Sciatic nerve (tissue), 2 donors: ENCODE data around the gene NCOA6. TPM values are rescaled to one million over a fixed set of nuclear protein-coding genes. Genes with fewer than 3 reads are reported as not detected.
"Not testable (repeated sequence)": the region's sequence is repeated elsewhere in the genome, so short reads cannot be mapped to it uniquely, and the experiment has no call there.

Source experiments
- ATAC-seq: fragments of 200-7000 bp; cut with Tn5 transposase; one replicate; pipeline ENCODE4 v1.9.1; 2020; ENCODE audit warnings: mild to moderate bottlenecking, moderate library complexity
- DNase-seq: peaks from one replicate; pipeline ENCODE4 v3.0.0-alpha.2; 2020; ENCODE audit warnings: low spot score
- intact Hi-C: fragments of 100-400 bp; cut with DNase I; formaldehyde crosslinking; loops from one replicate; pipeline ENCODE4 v1.14.2; 2022
- total RNA-seq: library from RNA; stranded (reverse); fragmentation: NEBNext Ultra II Directional; extraction: Animal tissue kit (Norgen Biotek cat#: 25700); gene quantifications from one replicate; pipeline ENCODE4 v1.2.1, GENCODE V29; 2021
- donor health status: DM: no; HTN: no; CAD: no.
- donor health status: DM: no; HTN: no; CAD: no.

NCOA6 gene
- total RNA-seq, 1 donor from 2014 or later = 30.2 TPM

DNA sequence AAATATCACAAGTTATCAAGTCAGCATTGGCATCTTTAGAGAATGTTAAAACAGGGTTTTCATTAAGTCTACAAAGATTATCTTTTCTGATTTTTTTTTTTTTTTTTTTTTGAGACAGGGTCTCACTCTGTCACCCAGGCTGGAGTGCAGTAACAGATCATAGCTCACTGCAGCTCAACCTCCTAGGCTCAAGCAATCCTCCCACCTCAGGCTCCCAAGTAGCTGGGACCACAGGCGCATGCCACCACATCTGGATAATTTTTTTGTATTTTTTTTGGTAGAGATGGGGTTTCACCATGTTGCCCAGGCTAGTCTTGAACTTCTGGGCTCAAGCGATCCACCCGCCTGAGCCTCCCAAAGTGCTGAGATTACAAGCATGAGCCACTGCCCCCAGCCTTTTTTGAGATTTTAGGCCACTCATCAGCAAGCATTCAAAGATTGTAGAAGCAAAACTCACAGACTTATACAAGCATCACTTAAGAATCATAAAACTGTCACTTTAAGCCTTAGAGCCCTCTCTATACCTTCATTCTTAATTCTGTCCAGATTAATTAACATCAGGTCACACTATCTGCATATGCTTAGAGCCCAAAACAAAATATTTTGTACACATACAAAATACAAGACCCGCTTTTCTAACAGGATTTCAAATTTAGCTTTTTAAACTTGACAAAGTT, 32.6 kb downstream of the NCOA6 start:
- intact Hi-C loops = no loop called here
- ATAC-seq = no peak
- no peak for DNase-seq

- DNase-seq (no peak), ATAC-seq (peak; percentile 62)
- intact Hi-C loops = no loop called here
Measured at GRCh38 chr20:34791289-34792020, 34.0 kb downstream of the NCOA6 start.

- intact Hi-C loops = no loop called here
- ATAC-seq (no peak), DNase-seq (no peak)
Measured at GRCh38 chr20:34781220-34781619, 44.2 kb downstream of the NCOA6 start.

- DNase-seq, intact Hi-C loops, ATAC-seq: not testable (repeated sequence)
Measured at GRCh38 chr20:34780291-34780690, 45.2 kb downstream of the NCOA6 start.

- no peak for DNase-seq
- ATAC-seq = no peak
- intact Hi-C loops = no loop called here
Measured at GRCh38 chr20:34776177-34776576, 49.3 kb downstream of the NCOA6 start.

DNA sequence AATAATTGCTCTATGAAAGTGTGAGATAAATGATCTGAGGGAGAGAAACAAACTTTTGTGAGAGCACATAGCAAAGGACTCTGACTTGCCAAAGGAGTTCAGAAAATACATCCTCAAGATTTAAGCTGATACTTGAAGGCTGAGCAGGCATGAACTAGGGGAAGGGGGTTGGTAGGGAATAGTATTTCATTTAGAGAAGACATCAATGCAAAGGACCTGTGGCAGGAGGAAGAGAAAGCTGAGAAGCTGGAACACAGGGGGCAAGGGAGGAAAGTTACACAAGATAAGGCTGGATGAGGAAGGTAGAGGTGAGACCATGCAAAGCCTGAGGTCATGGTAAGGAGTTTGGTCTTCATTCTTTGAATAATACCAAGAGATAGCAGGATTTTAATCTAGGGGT, 50.6 kb downstream of the NCOA6 start:
- DNase-seq (no peak), ATAC-seq (no peak)
- intact Hi-C loops = no loop called here

- intact Hi-C loops = no loop called here
- no peak for DNase-seq
Measured at GRCh38 chr20:34774449-34774848, 51.0 kb downstream of the NCOA6 start.

DNA sequence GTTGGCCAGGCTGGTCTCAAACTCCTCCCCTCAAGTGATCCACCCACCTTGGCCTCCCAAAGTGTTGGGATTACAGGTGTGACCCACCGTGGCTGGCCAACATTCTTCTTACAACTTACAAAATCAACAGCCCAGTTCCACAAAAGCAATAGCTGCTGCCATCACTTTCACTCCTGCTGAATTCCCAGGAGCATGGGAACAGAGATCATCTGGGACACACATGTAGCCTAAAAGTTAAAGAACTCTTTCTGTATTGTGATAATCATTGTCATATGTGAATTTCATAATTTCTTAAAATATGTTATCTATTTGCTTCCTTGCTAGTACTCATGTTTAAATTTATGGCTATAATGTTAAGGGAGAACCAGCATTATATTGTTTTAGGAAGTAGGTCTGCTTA, 51.7 kb downstream of the NCOA6 start:
- no peak for DNase-seq
- intact Hi-C loops = no loop called here
- ATAC-seq = no peak

More at GRCh38 chr20:34774449-34774848, 51.0 kb downstream of the NCOA6 start:
- no peak for ATAC-seq

GRCh38 chr20:34772437-34772836, 53.0 kb downstream of the NCOA6 start:
- ATAC-seq = no peak
- DNase-seq = no peak
- intact Hi-C loops = no loop called here

GRCh38 chr20:34771680-34772081, 53.8 kb downstream of the NCOA6 start:
- no peak for ATAC-seq
- intact Hi-C loops = no loop called here

DNA sequence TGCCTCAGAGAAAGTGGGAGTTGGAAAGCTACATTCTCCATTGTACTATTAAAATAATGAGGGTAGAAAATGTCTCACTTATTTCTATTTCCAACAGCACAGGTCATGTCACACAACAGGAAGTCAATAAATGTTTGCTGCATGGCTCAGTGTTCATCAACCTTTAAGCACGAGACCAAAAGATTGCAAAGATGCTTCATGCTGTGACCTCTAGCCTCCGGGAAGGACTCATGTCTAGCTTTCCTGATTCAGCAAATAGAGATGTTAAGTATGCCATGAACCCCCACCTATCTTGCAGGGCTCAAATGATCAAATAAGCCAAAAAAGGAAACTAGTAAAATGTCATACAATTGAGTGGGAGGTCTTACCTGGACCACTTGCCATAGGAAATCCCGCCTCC, 57.4 kb downstream of the NCOA6 start:
- no peak for DNase-seq
- no peak for ATAC-seq
- intact Hi-C loops = no loop called here

More at GRCh38 chr20:34771680-34772081, 53.8 kb downstream of the NCOA6 start:
- no peak for DNase-seq

DNA sequence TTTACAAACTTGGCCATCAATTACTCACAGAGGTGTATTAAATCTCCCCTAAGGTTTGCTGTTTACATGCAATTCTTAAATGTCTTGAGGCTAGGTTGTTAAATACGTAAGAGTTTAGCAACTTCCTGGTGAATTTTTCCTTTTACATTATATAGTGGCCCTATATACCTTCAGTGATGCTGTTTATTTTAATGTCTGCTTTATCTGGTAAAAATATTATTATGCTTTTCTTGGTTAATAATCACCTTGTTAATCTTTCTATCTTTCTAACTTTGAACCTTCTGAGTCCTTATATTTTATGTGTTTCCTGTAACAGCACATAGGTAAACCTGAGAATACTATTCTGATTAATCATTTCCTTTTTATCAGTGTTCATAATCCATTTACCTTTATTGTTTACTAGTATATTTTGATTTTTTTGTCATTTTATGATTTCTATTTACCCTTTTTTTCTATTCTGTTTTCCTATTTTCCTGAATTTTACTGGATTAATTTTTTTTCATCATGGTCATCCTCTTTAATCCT, 63.4 kb downstream of the NCOA6 start:
- no peak for DNase-seq
- ATAC-seq = no peak
- intact Hi-C loops = no loop called here

GRCh38 chr20:34755367-34755766, 70.1 kb downstream of the NCOA6 start:
- ATAC-seq = no peak
- DNase-seq = no peak
- intact Hi-C loops = no loop called here

GRCh38 chr20:34754611-34755010, 70.8 kb downstream of the NCOA6 start:
- DNase-seq (no peak), ATAC-seq (no peak)
- intact Hi-C loops = no loop called here

- DNase-seq (no peak), ATAC-seq (no peak)
- intact Hi-C loops = no loop called here
Measured at GRCh38 chr20:34753706-34754461, 71.6 kb downstream of the NCOA6 start.

- ATAC-seq (no peak), DNase-seq (no peak)
- intact Hi-C loops = no loop called here
Measured at GRCh38 chr20:34751453-34751852, 74.0 kb downstream of the NCOA6 start.

DNA sequence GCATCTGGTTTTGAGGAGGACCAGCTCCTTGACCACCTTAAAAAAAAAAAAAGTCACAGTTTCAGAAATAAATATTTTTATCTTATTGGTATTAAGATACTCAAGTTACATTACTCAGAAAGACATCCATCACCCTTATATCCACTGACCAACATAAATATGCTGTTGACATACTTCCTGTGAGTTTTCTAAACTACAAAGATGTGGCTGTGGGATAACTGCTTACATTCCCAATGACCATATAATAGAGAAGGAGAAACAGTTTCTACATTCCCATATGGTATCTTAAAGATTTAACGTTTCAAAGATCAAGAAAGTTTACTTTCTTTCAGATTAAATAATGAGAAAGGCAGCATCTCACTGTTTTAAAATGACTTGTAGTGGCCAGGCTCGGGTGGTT, 75.0 kb downstream of the NCOA6 start:
- ATAC-seq (no peak), DNase-seq (no peak)
- intact Hi-C loops = no loop called here

DNA sequence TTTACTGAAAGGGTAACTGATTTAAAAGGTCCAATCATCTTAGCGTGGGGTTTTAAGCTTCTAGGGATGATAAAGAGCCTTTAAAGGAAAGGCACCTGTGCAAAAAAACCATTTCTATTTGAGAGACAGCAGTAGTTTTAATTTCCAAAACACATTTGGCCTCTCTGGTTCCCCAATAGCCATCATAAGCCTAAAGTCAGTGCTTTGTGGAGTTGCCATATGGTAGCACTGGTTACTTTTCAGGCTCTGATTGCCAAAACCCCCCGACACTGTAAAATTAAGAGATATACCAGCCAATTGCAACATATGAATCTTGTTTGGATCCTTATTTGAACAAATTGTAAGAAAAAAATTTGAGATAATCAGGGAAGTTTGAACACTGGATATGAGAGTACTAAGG, 76.7 kb downstream of the NCOA6 start:
- intact Hi-C loops = no loop called here
- no peak for DNase-seq
- ATAC-seq = no peak

DNA sequence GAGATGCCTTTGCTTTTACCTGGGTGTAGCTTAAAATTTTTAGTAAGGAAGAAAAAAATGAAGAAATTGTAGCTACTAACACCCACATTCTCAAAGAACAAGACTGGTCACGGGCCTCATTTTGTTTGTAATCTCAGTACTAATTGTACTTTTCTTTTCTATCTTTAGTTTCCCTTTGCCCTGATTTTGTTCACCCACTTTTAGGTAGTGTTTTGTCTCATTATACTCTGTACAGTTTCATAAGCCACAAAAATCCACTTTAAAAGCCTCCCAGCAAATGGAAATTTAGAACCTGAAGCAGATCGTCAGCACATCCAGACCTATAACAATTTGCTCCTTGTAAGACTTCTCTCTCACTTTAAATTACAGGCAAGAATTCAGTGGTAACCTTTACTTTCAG, 78.0 kb downstream of the NCOA6 start:
- no peak for ATAC-seq
- intact Hi-C loops = no loop called here
- no peak for DNase-seq

GRCh38 chr20:34746674-34747073, 78.8 kb downstream of the NCOA6 start:
- ATAC-seq = no peak
- intact Hi-C loops = no loop called here
- no peak for DNase-seq
